ENCODE data around the gene CBFB. TPM values are rescaled to one million over a fixed set of nuclear protein-coding genes. Genes with fewer than 3 reads are reported as not detected.

Gene CBFB
- total and polyA plus RNA-seq, 9 of the 15 experiments (the other 6 are each of a cell fraction or from before 2014, with no cell fraction given): 22.0 to 112 (median 66.5) TPM

DNA sequence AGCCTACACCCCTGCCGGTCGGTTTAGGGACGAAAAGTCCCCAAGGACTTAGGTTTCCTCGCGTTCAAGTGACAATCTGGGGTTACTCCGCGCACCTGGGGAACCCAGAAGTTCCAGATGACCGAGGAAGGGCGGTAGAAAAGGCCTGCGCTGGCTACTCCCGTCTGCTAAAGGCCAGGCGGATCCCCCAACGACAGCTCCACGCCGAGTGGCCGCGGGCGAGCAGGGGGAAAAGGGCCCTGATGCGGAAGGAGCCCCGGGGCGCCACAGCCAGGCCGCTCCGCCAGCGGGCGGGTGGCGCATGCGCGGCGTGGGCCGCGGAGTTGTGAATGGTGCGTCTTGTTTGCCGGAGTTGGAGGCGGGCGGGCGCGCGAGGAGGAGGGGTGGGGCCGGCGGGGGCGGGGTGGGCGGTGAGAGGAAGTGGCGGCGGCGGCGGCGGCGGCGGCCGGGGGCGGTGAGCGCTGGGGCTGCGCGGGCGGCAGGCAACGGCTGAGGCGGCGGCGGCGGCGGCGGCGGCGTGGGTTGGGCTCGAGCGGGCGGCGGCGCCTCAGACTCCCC lies at the start of gene CBFB (continued):
- TF ChIP-seq ZEB2 (IDR thresholded peaks at IDR 0.05) (no peak), ZNF695 (CRISPR knock-in tag; IDR thresholded peaks at IDR 0.05) (no peak), ZNF174 (CRISPR knock-in tag; IDR thresholded peaks at IDR 0.05) (0 out of 2 replicates have a peak, but pooled peaks have one; percentile 11), CCNT2 (IDR thresholded peaks at IDR 0.05; ENCODE audit: borderline replicate concordance, extremely low read depth, insufficient read length, low read depth, low read length) (peak; percentile 61), RHOXF2B (CRISPR knock-in tag; conservative IDR thresholded peaks at IDR 0.05) (no peak), HLTF (IDR thresholded peaks at IDR 0.05) (no peak), SMAD4 (CRISPR knock-in tag; conservative IDR thresholded peaks at IDR 0.05) (peak; percentile 60; the same call in 1 of the 2 replicates), IRF2 (CRISPR knock-in tag; IDR thresholded peaks at IDR 0.05) (no peak), SMARCE1 (IDR thresholded peaks at IDR 0.05) (no peak; the same call in 1 of the 2 replicates), ELF4 (CRISPR knock-in tag; IDR thresholded peaks at IDR 0.05) (peak; percentile 78; the same call in 1 of the 2 replicates), MAZ (CRISPR knock-in tag; conservative IDR thresholded peaks at IDR 0.05 in 1 of 2, IDR thresholded peaks at IDR 0.05 in 1 of 2) (peak; percentile 79), MTA1 (IDR thresholded peaks at IDR 0.05; ENCODE audit: borderline replicate concordance) (peak; percentile 73; the same call in 1 of the 2 replicates), ELF1 (tag; IDR thresholded peaks at IDR 0.05) (peak; percentile 91), ILF3 (IDR thresholded peaks at IDR 0.05; ENCODE audit: borderline replicate concordance) (no peak), EZH2 (IDR thresholded peaks at IDR 0.05; ENCODE audit: borderline replicate concordance, low read depth, low read length) (no peak), NCOA6 (IDR thresholded peaks at IDR 0.05) (no peak), FOS (IDR thresholded peaks at IDR 0.05; ENCODE audit: extremely low read depth, insufficient read length) (no peak), LCOR (CRISPR knock-in tag; IDR thresholded peaks at IDR 0.05) (peak; percentile 80), HNRNPH1 (optimal IDR thresholded peaks at IDR 0.05; ENCODE audit: low read depth, low read length) (no peak), TAF15 (IDR thresholded peaks at IDR 0.05; ENCODE audit: low read depth, low read length) (no peak)
- TF ChIP-seq, protein P1, sequence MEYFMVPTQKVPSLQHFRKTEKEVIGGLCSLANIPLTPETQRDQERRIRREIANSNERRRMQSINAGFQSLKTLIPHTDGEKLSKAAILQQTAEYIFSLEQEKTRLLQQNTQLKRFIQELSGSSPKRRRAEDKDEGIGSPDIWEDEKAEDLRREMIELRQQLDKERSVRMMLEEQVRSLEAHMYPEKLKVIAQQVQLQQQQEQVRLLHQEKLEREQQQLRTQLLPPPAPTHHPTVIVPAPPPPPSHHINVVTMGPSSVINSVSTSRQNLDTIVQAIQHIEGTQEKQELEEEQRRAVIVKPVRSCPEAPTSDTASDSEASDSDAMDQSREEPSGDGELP (CRISPR knock-in tag; IDR thresholded peaks at IDR 0.05; ENCODE audit: borderline replicate concordance): peak; percentile 76
- TF ChIP-seq, protein P2, sequence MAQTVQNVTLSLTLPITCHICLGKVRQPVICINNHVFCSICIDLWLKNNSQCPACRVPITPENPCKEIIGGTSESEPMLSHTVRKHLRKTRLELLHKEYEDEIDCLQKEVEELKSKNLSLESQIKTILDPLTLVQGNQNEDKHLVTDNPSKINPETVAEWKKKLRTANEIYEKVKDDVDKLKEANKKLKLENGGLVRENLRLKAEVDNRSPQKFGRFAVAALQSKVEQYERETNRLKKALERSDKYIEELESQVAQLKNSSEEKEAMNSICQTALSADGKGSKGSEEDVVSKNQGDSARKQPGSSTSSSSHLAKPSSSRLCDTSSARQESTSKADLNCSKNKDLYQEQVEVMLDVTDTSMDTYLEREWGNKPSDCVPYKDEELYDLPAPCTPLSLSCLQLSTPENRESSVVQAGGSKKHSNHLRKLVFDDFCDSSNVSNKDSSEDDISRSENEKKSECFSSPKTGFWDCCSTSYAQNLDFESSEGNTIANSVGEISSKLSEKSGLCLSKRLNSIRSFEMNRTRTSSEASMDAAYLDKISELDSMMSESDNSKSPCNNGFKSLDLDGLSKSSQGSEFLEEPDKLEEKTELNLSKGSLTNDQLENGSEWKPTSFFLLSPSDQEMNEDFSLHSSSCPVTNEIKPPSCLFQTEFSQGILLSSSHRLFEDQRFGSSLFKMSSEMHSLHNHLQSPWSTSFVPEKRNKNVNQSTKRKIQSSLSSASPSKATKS (CRISPR knock-in tag; IDR thresholded peaks at IDR 0.05): no peak
- TF ChIP-seq, protein P3, sequence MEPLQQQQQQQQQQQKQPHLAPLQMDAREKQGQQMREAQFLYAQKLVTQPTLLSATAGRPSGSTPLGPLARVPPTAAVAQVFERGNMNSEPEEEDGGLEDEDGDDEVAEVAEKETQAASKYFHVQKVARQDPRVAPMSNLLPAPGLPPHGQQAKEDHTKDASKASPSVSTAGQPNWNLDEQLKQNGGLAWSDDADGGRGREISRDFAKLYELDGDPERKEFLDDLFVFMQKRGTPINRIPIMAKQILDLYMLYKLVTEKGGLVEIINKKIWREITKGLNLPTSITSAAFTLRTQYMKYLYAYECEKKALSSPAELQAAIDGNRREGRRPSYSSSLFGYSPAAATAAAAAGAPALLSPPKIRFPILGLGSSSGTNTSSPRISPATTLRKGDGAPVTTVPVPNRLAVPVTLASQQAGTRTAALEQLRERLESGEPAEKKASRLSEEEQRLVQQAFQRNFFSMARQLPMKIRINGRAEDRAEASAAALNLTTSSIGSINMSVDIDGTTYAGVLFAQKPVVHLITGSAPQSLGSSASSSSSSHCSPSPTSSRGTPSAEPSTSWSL (CRISPR knock-in tag; IDR thresholded peaks at IDR 0.05; ENCODE audit: borderline replicate concordance): 0 out of 2 replicates have a peak, but pooled peaks have one; percentile 71
- TF ChIP-seq, protein P4, sequence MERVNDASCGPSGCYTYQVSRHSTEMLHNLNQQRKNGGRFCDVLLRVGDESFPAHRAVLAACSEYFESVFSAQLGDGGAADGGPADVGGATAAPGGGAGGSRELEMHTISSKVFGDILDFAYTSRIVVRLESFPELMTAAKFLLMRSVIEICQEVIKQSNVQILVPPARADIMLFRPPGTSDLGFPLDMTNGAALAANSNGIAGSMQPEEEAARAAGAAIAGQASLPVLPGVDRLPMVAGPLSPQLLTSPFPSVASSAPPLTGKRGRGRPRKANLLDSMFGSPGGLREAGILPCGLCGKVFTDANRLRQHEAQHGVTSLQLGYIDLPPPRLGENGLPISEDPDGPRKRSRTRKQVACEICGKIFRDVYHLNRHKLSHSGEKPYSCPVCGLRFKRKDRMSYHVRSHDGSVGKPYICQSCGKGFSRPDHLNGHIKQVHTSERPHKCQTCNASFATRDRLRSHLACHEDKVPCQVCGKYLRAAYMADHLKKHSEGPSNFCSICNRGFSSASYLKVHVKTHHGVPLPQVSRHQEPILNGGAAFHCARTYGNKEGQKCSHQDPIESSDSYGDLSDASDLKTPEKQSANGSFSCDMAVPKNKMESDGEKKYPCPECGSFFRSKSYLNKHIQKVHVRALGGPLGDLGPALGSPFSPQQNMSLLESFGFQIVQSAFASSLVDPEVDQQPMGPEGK (CRISPR knock-in tag; IDR thresholded peaks at IDR 0.05; ENCODE audit: borderline replicate concordance): peak; percentile 53; the same call in 1 of the 2 replicates
